ENCODE data around the gene RHOT2.

Gene RHOT2

GRCh38 chr16:702341-702740 lies 34.4 kb downstream of the RHOT2 start:
- no peak for DNase-seq

GRCh38 chr16:703406-703805 lies 35.5 kb downstream of the RHOT2 start:
- no peak for DNase-seq

GRCh38 chr16:704047-704446 lies 36.1 kb downstream of the RHOT2 start:
- no peak for DNase-seq

- no peak for DNase-seq
These were observed 36.8 kb downstream of the RHOT2 start for GRCh38 chr16:704552-705380.

DNA sequence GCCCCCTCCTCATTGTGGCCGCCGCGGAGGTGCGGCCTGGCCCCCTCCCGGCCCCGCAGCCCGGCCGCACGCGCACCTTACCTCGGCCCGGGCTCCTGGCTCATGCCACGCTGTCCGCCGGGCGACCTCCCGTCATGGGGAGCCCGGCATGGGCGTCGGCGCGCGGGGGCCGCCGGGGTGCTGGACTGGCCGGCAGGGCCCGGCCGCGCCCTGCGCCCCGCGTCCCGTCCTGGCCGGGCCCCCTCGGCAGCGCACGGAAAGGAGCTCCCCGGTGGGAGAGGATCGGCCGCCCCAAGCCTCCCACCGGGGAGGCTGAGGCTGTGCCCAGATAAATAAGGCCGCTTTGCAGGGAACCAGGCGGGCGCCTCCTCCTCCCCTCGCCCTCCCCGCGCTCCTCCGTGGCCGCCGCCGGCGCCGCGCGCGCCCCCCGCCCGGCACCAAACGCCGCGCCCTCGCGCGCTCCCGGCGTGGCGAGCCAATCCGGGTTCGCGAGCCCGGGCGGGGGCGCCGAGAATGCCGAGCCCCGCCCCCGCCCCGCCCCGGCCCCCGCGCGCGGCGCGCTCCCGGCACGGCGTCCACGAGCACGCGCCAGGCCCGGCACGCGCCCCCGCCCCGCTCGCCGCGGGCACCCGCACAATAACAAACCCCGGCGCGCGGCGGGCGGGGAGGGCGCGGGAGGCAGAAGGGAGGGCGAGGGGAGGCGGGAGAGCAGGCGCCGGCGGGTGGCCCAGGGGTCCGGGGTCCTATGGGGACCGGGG lies 37.7 kb downstream of the RHOT2 start, which contains the start of gene FBXL16:
TSS of gene FBXL16 (minus strand) at position 371 of the 758 bp plus-strand sequence. CDS start 8,396 bp downstream, outside the sequence.
- DNase-seq = no peak

GRCh38 chr16:706189-707061 lies 38.5 kb downstream of the RHOT2 start:
- no peak for DNase-seq

- no peak for DNase-seq
These were observed 39.2 kb downstream of the RHOT2 start for GRCh38 chr16:707062-707538.

DNA sequence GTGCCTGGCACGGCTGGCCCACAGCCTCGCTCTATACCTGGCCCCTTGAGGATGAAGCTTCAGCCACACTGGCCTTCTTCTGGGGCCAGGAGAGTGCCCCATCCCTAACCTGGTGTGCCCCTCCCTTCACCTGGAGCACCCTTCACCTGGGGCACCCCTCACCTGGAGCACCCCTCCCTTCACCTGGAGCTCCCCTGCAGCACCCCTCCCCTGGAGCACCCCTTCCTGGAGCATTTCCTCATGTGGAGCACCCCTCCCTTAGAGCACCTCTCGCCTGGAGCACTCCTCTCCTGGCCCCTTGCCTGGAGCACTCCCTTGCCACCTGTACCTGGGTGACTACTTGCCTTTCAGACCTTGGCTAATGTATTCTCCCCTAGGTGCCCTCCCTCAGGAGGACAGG lies 40.1 kb downstream of the RHOT2 start:
- DNase-seq = no peak

- DNase-seq = no peak
These were observed 41.0 kb downstream of the RHOT2 start for GRCh38 chr16:708959-709358.

GRCh38 chr16:709566-710499 lies 41.9 kb downstream of the RHOT2 start:
- DNase-seq = no peak

GRCh38 chr16:710500-711075 lies 42.7 kb downstream of the RHOT2 start:
- no peak for DNase-seq

DNA sequence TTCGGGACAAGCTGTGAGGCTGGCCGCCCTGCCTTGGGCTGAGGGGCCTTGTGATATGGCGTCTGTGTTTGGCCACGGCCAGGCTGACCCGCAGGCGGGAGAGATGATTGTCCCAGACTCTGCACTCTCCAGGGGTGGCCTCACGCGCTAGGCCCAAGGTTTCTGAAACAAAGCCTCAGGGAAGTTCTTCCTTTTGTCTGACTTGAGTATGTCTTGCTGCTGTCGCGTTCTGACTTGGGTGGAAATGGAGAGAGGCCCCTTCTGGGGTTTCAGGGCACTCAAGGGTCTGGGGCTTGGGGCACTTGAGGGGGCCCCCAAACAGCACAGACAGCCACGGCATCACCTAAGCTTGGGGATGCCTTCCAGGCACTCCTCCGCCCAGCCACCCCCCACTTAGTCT lies 43.2 kb downstream of the RHOT2 start:
- no peak for DNase-seq

- DNase-seq = peak; percentile 79
These were observed 43.8 kb downstream of the RHOT2 start for GRCh38 chr16:711548-712320.

- DNase-seq = peak; percentile 64
These were observed 44.9 kb downstream of the RHOT2 start for GRCh38 chr16:712740-713250.

GRCh38 chr16:714079-714478 lies 46.1 kb downstream of the RHOT2 start:
- no peak for DNase-seq

- peak; percentile 87 for DNase-seq
These were observed 46.9 kb downstream of the RHOT2 start, which contains the start of gene METRN for GRCh38 chr16:714558-715476. TSS of gene METRN (plus strand) at chr16:715118. CDS start at chr16:715290, 172 bp downstream.

GRCh38 chr16:715477-716199 lies 47.7 kb downstream of the RHOT2 start:
- DNase-seq = no peak

GRCh38 chr16:716200-716568 lies 48.3 kb downstream of the RHOT2 start:
- no peak for DNase-seq

Measured in CD4-positive, alpha-beta T cell treated with Interleukin-17A for 1 hour (primary cell).